ENCODE data around the gene PCNA.

Gene PCNA

GRCh38 chr20:5065166-5065878, 54.4 kb downstream of the PCNA start:
- Histone ChIP-seq H2AFZ (ENCODE audit: low read length, unreplicated experiment) (no peak overlapping the region), H3K27ac (ENCODE audit: low read depth, low read length) (peak overlapping the region; percentile 98), H3K36me3 (ENCODE audit: insufficient read depth, low read length) (no peaks in the 10 kb centered on the region), H3K4me3 (ENCODE audit: low read depth, low read length) (peak overlapping the region; percentile 25; the same call in 1 of the 2 replicates), H3K27me3 (ENCODE audit: insufficient read depth, low read length) (no peaks in the 10 kb centered on the region), H3K4me1 (ENCODE audit: control insufficient read depth, insufficient read depth, low read length, unreplicated experiment) (peaks cover 23% of the 10 kb centered on the region), H3K79me2 (ENCODE audit: control insufficient read depth, insufficient read depth, low read length, unreplicated experiment) (no peaks in the 10 kb centered on the region)

All from ACC112 (cell line).